DOHH2 (cell line): Measurements from ENCODE around the gene MYL6.

ENCODE experiments used
- H3F3A ChIP-seq: fragments of 200-600 bp; sonication (generic), shearing (Covaris generic); 2 replicates; pipeline ENCODE4 v1.6.0; 2016; ENCODE audit warnings: antibody characterized with exemption, mild to moderate bottlenecking; ENCODE audit not compliant: control insufficient read depth, insufficient read depth
- H3K27ac ChIP-seq: fragments of 200-600 bp; sonication (generic); 2 replicates; pipeline ENCODE4 v1.5.1; 2014; ENCODE audit warnings: low read depth, mild to moderate bottlenecking, low read length, moderate library complexity
- H3K27me3 ChIP-seq: fragments of 200-600 bp; sonication (generic); 2 replicates; pipeline ENCODE4 v1.6.1; 2014; ENCODE audit warnings: mild to moderate bottlenecking, low read length, mixed read lengths; ENCODE audit not compliant: control insufficient read depth
- H3K36me3 ChIP-seq: fragments of 200-600 bp; sonication (generic); 2 replicates; pipeline ENCODE4 v1.6.1; 2014; ENCODE audit warnings: mild to moderate bottlenecking, low read length, moderate library complexity, mixed read lengths; ENCODE audit not compliant: control insufficient read depth
- H3K4me1 ChIP-seq: fragments of 200-600 bp; sonication (generic); 2 replicates; pipeline ENCODE4 v1.6.1; 2014; ENCODE audit warnings: mild to moderate bottlenecking, low read length, mixed read lengths; ENCODE audit not compliant: control insufficient read depth
- H3K4me2 ChIP-seq: fragments of 200-600 bp; sonication (generic); 2 replicates; pipeline ENCODE4 v1.6.0; 2014; ENCODE audit warnings: mild to moderate bottlenecking, low read length, moderate library complexity
- H3K4me3 ChIP-seq: fragments of 200-600 bp; sonication (generic); 2 replicates; pipeline ENCODE4 v1.5.1; 2014; ENCODE audit warnings: mild to moderate bottlenecking, low read length, mixed read lengths
- H3K79me2 ChIP-seq: fragments of 200-600 bp; sonication (generic); 2 replicates; pipeline ENCODE4 v1.6.1; 2014; ENCODE audit warnings: mild to moderate bottlenecking, low read length, mixed read lengths; ENCODE audit not compliant: control insufficient read depth
- H3K9me2 ChIP-seq: fragments of 200-600 bp; sonication (generic); replicated peaks from 2 replicates; pipeline ENCODE4 v1.6.1; 2014; ENCODE audit warnings: mild to moderate bottlenecking, low read length, mixed read lengths; ENCODE audit not compliant: control insufficient read depth
- H3K9me3 ChIP-seq: fragments of 200-600 bp; sonication (generic); 2 replicates; pipeline ENCODE4 v1.6.1; 2014; ENCODE audit warnings: antibody characterized with exemption, low read length, mixed read lengths; ENCODE audit not compliant: control insufficient read depth, insufficient read depth
- H4K20me1 ChIP-seq: fragments of 200-600 bp; sonication (generic); 2 replicates; pipeline ENCODE4 v1.6.0; 2014; ENCODE audit warnings: low read depth, mild to moderate bottlenecking, antibody characterized with exemption, low read length, moderate library complexity; ENCODE audit not compliant: control insufficient read depth, insufficient read depth
- CTCF ChIP-seq: fragments of 200-600 bp; sonication (generic); IDR thresholded peaks from one replicate; pipeline ENCODE4 v1.5.1; 2014; ENCODE audit warnings: antibody characterized with exemption, mild to moderate bottlenecking, low read depth, low read length; ENCODE audit not compliant: poor library complexity, severe bottlenecking
- EZH2phosphoT487 ChIP-seq: fragments of 200-600 bp; sonication (generic); IDR thresholded peaks from 2 replicates; pipeline ENCODE4 v1.6.1; 2017; ENCODE audit warnings: borderline replicate concordance, mild to moderate bottlenecking, antibody characterized with exemption, low read length, moderate library complexity, mixed read lengths

The MYL6 gene

GRCh38 chr12:56205445-56205844 is 47.3 kb downstream of the MYL6 start:
- Histone ChIP-seq H3K79me2 (no peaks in the 10 kb centered on the region), H3K27me3 (no peaks in the 10 kb centered on the region), H3K27ac (no peak overlapping the region), H3K9me3 (no peaks in the 10 kb centered on the region), H3K36me3 (peaks cover 47% of the 10 kb centered on the region), H3K4me3 (no peak overlapping the region), H3K4me2 (no peak overlapping the region), H3K4me1 (peaks cover 35% of the 10 kb centered on the region), H3F3A (peaks cover 8% of the 10 kb centered on the region), H4K20me1 (no peaks in the 10 kb centered on the region), H3K9me2 (no peaks in the 10 kb centered on the region)
- TF ChIP-seq EZH2phosphoT487 = no peak
- peak; percentile 28 for TF ChIP-seq CTCF

GRCh38 chr12:56206452-56207166 is 48.5 kb downstream of the MYL6 start:
- Histone ChIP-seq H3K4me1 (peaks cover 38% of the 10 kb centered on the region), H3F3A (peaks cover 8% of the 10 kb centered on the region), H3K9me2 (no peaks in the 10 kb centered on the region), H3K9me3 (no peaks in the 10 kb centered on the region), H3K79me2 (no peaks in the 10 kb centered on the region), H3K27ac (peak overlapping the region; percentile 40; the same call in 1 of the 2 replicates), H3K27me3 (no peaks in the 10 kb centered on the region), H3K4me3 (no peak overlapping the region), H4K20me1 (no peaks in the 10 kb centered on the region), H3K4me2 (no peak overlapping the region), H3K36me3 (peaks cover 55% of the 10 kb centered on the region)
- TF ChIP-seq EZH2phosphoT487 = no peak
- TF ChIP-seq CTCF = peak; percentile 77

- Histone ChIP-seq H3K27ac (peak overlapping the region; percentile 40), H3K4me2 (peak overlapping the region; percentile 38), H3K9me2 (no peaks in the 10 kb centered on the region), H3K4me3 (no peak overlapping the region), H3K79me2 (no peaks in the 10 kb centered on the region), H4K20me1 (no peaks in the 10 kb centered on the region), H3K9me3 (no peaks in the 10 kb centered on the region), H3F3A (peaks cover 8% of the 10 kb centered on the region; the same call in 1 of the 2 replicates), H3K27me3 (no peaks in the 10 kb centered on the region), H3K36me3 (peaks cover 68% of the 10 kb centered on the region), H3K4me1 (peaks cover 38% of the 10 kb centered on the region)
- TF ChIP-seq EZH2phosphoT487 = no peak
- TF ChIP-seq CTCF = no peak
Observed at GRCh38 chr12:56208006-56208405, 49.8 kb downstream of the MYL6 start.
